Stimulated activated naive CD8-positive, alpha-beta T cell treated with anti-CD3 and anti-CD28 coated beads, Interleukin-15, amount 100 ng/mL, for 72 hours (primary cell): ENCODE results near the gene NDRG2.

Experiments used
- ATAC-seq: fragments of 150-1000 bp; cut with Tn5 transposase; 2 replicates; pipeline ENCODE4 v1.10.0; 2021; ENCODE audit warnings: mild to moderate bottlenecking, moderate library complexity
- DNase-seq, 2 donors: peaks; one replicate each; pipeline ENCODE4 v3.0.0; 2021 to 2022
- H3K27ac Mint-ChIP-seq, 2 donors: one replicate each; pipeline ENCODE4 v1.8.0; 2022; ENCODE audit warnings: mild to moderate bottlenecking in 2 of 2, mixed read lengths in 2 of 2, moderate library complexity in 2 of 2
- H3K27me3 Mint-ChIP-seq: one replicate; pipeline ENCODE4 v1.8.0; 2022; ENCODE audit warnings: mixed read lengths
- H3K4me1 Mint-ChIP-seq: one replicate; pipeline ENCODE4 v1.8.0; 2022; ENCODE audit warnings: mild to moderate bottlenecking, mixed read lengths
- H3K4me3 Mint-ChIP-seq, 2 donors: one replicate each; pipeline ENCODE4 v1.8.0; 2022; ENCODE audit warnings: mild to moderate bottlenecking in 2 of 2, mixed read lengths in 2 of 2, moderate library complexity in 1 of 2
- H3K9me3 Mint-ChIP-seq, 2 donors: one replicate each; pipeline ENCODE4 v1.8.0; 2022; ENCODE audit warnings: mixed read lengths in 2 of 2

The NDRG2 gene

GRCh38 chr14:21026988-21027315 lies 2.1 kb upstream of the NDRG2 start:
- no peak for ATAC-seq
- peaks cover 33% of the 10 kb centered on the region for H3K4me1 Mint-ChIP-seq
- H3K9me3 Mint-ChIP-seq = no peaks in the 10 kb centered on the region
- no peaks in the 10 kb centered on the region for H3K27me3 Mint-ChIP-seq
- no peak for DNase-seq
- H3K27ac Mint-ChIP-seq = peak overlapping the region in 1 of 2 donors; percentile 35
- H3K4me3 Mint-ChIP-seq = no peak overlapping the region

- Mint-ChIP-seq H3K4me3 (peak overlapping the region in 1 of 2 donors; percentile 35), H3K4me1 (peaks cover 33% of the 10 kb centered on the region), H3K27me3 (no peaks in the 10 kb centered on the region), H3K9me3 (no peaks in the 10 kb centered on the region), H3K27ac (no peak overlapping the region)
- ATAC-seq = no peak
- no peak for DNase-seq
These were observed 1.6 kb upstream of the NDRG2 start for GRCh38 chr14:21026274-21026987.

GRCh38 chr14:21025371-21026273 lies 761 bp upstream of the NDRG2 start:
- no peak for ATAC-seq
- Mint-ChIP-seq H3K27ac (peak overlapping the region in 1 of 2 donors; percentile 31), H3K4me3 (peak overlapping the region; percentile 85 to 89)

GRCh38 chr14:21023817-21024584 lies 860 bp downstream of the NDRG2 start:
- H3K9me3 Mint-ChIP-seq = no peaks in the 10 kb centered on the region
- peak overlapping the region; percentile 67 to 74 for H3K27ac Mint-ChIP-seq
- H3K4me1 Mint-ChIP-seq = peaks cover 33% of the 10 kb centered on the region
- peak overlapping the region; percentile 85 to 89 for H3K4me3 Mint-ChIP-seq
- DNase-seq (peak in 1 of 2 donors; percentile 10), ATAC-seq (peak; percentile 45)
- H3K27me3 Mint-ChIP-seq = no peaks in the 10 kb centered on the region

More at GRCh38 chr14:21025371-21026273, 761 bp upstream of the NDRG2 start:
- peak in 1 of 2 donors; percentile 5 for DNase-seq
- H3K4me1 Mint-ChIP-seq = peaks cover 33% of the 10 kb centered on the region
- H3K27me3 Mint-ChIP-seq = no peaks in the 10 kb centered on the region
- no peaks in the 10 kb centered on the region for H3K9me3 Mint-ChIP-seq

GRCh38 chr14:21023174-21023573 lies 1.7 kb downstream of the NDRG2 start:
- DNase-seq (no peak), ATAC-seq (no peak)
- Mint-ChIP-seq H3K27me3 (no peaks in the 10 kb centered on the region), H3K27ac (no peak overlapping the region), H3K4me3 (no peak overlapping the region), H3K9me3 (no peaks in the 10 kb centered on the region), H3K4me1 (peaks cover 33% of the 10 kb centered on the region)

- no peaks in the 10 kb centered on the region for H3K9me3 Mint-ChIP-seq
These were observed 2.2 kb downstream of the NDRG2 start for GRCh38 chr14:21022686-21023085.

GRCh38 chr14:21020977-21021545 lies 3.8 kb downstream of the NDRG2 start:
- no peak for DNase-seq
- no peaks in the 10 kb centered on the region for H3K9me3 Mint-ChIP-seq
- no peak overlapping the region for H3K4me3 Mint-ChIP-seq
- ATAC-seq = no peak
- H3K27me3 Mint-ChIP-seq = no peaks in the 10 kb centered on the region
- H3K27ac Mint-ChIP-seq = no peak overlapping the region
- H3K4me1 Mint-ChIP-seq = peaks cover 27% of the 10 kb centered on the region

More at GRCh38 chr14:21022686-21023085, 2.2 kb downstream of the NDRG2 start:
- H3K4me3 Mint-ChIP-seq = peak overlapping the region in 1 of 2 donors; percentile 0
- H3K4me1 Mint-ChIP-seq = peaks cover 33% of the 10 kb centered on the region
- H3K27me3 Mint-ChIP-seq = no peaks in the 10 kb centered on the region
- H3K27ac Mint-ChIP-seq = no peak overlapping the region
- ATAC-seq = no peak
- DNase-seq = no peak

- Mint-ChIP-seq H3K27ac (no peak overlapping the region), H3K4me1 (peaks cover 18% of the 10 kb centered on the region), H3K4me3 (no peak overlapping the region), H3K9me3 (no peaks in the 10 kb centered on the region), H3K27me3 (peaks cover 1% of the 10 kb centered on the region)
- no peak for DNase-seq
- no peak for ATAC-seq
These were observed 5.5 kb downstream of the NDRG2 start for GRCh38 chr14:21019366-21019765.

GRCh38 chr14:21018781-21019180 lies 6.1 kb downstream of the NDRG2 start:
- no peak for ATAC-seq
- Mint-ChIP-seq H3K27ac (no peak overlapping the region), H3K4me3 (no peak overlapping the region), H3K4me1 (peaks cover 12% of the 10 kb centered on the region), H3K27me3 (peaks cover 7% of the 10 kb centered on the region), H3K9me3 (no peaks in the 10 kb centered on the region)
- no peak for DNase-seq

- ATAC-seq = no peak
These were observed 6.6 kb downstream of the NDRG2 start for GRCh38 chr14:21018286-21018685.

GRCh38 chr14:21017528-21018245 lies 7.2 kb downstream of the NDRG2 start:
- DNase-seq = no peak
- Mint-ChIP-seq H3K4me3 (no peak overlapping the region), H3K9me3 (no peaks in the 10 kb centered on the region), H3K27ac (peak overlapping the region in 1 of 2 donors; percentile 30), H3K4me1 (peaks cover under 1% of the 10 kb centered on the region), H3K27me3 (peaks cover 15% of the 10 kb centered on the region)
- no peak for ATAC-seq

More at GRCh38 chr14:21018286-21018685, 6.6 kb downstream of the NDRG2 start:
- no peak for DNase-seq
- Mint-ChIP-seq H3K27me3 (peaks cover 10% of the 10 kb centered on the region), H3K27ac (no peak overlapping the region), H3K9me3 (no peaks in the 10 kb centered on the region), H3K4me1 (peaks cover 7% of the 10 kb centered on the region), H3K4me3 (no peak overlapping the region)

GRCh38 chr14:21016413-21017190 lies 8.3 kb downstream of the NDRG2 start:
- Mint-ChIP-seq H3K9me3 (no peaks in the 10 kb centered on the region), H3K27ac (no peak overlapping the region), H3K4me3 (no peak overlapping the region), H3K4me1 (no peaks in the 10 kb centered on the region), H3K27me3 (peaks cover 26% of the 10 kb centered on the region)
- ATAC-seq = no peak
- DNase-seq = no peak

GRCh38 chr14:21015312-21015711 lies 9.5 kb downstream of the NDRG2 start:
- H3K27ac Mint-ChIP-seq = no peak overlapping the region
- ATAC-seq (no peak), DNase-seq (no peak)
- no peak overlapping the region for H3K4me3 Mint-ChIP-seq
- H3K9me3 Mint-ChIP-seq = no peaks in the 10 kb centered on the region
- peaks cover 35% of the 10 kb centered on the region for H3K27me3 Mint-ChIP-seq
- no peaks in the 10 kb centered on the region for H3K4me1 Mint-ChIP-seq

- Mint-ChIP-seq H3K27me3 (peaks cover 35% of the 10 kb centered on the region), H3K4me3 (no peak overlapping the region), H3K27ac (no peak overlapping the region), H3K9me3 (no peaks in the 10 kb centered on the region), H3K4me1 (no peaks in the 10 kb centered on the region)
- ATAC-seq = peak; percentile 78
- peak; percentile 66 for DNase-seq
These were observed 10.1 kb downstream of the NDRG2 start for GRCh38 chr14:21014761-21015190.
